ENCODE results near the gene SCIN. TPM values are rescaled to one million over a fixed set of nuclear protein-coding genes. Genes with fewer than 3 reads are reported as not detected.
"Not testable (repeated sequence)": the region's sequence is repeated elsewhere in the genome, so short reads cannot be mapped to it uniquely, and the experiment has no call there.

SCIN gene
- total and polyA plus RNA-seq, 7 donors: 0.08 to 0.17 (median 0.13) TPM; not detected in 3

- WGBS, 3 donors: 89 to 98% (median 97%) methylated on average over 1 of the region's 1 CpG
- Histone ChIP-seq H3K27ac (no peak overlapping the region), H3K27me3 (ENCODE audit: insufficient read depth in 3 of 3, low read length in 2 of 3) (no peaks in the 10 kb centered on the region), H3K4me1 (peaks cover 6% of the 10 kb centered on the region), H3K36me3 (ENCODE audit: insufficient read depth in 1 of 2, low read depth in 1 of 2) (no peaks in the 10 kb centered on the region), H3K9me3 (no peaks in the 10 kb centered on the region), H3K4me3 (peak overlapping the region; percentile 26)
- no peak for DNase-seq
- ATAC-seq: no peak
- intact Hi-C loops (cut with DNase I): no loop called here
- no peak for TF ChIP-seq CTCF (IDR thresholded peaks at IDR 0.05)
Observed at GRCh38 chr7:12690041-12690878, 119.7 kb downstream of the SCIN start.

- intact Hi-C loops (cut with DNase I); H3K27ac ChIP-seq; DNase-seq; H3K4me1 ChIP-seq; ATAC-seq; H3K36me3 ChIP-seq (ENCODE audit: insufficient read depth in 1 of 2, low read depth in 1 of 2); H3K4me3 ChIP-seq; H3K27me3 ChIP-seq (ENCODE audit: insufficient read depth in 3 of 3, low read length in 2 of 3); H3K9me3 ChIP-seq: not testable (repeated sequence)
- WGBS, 3 donors: 48 to 89% (median 72%) methylated on average over 3 of the region's 3 CpGs
Observed at GRCh38 chr7:12691388-12691787, 120.9 kb downstream of the SCIN start.

- no peak for DNase-seq
- Histone ChIP-seq H3K4me3 (no peak overlapping the region), H3K36me3 (ENCODE audit: insufficient read depth in 1 of 2, low read depth in 1 of 2) (no peaks in the 10 kb centered on the region), H3K9me3 (no peaks in the 10 kb centered on the region), H3K27me3 (ENCODE audit: insufficient read depth in 3 of 3, low read length in 2 of 3) (no peaks in the 10 kb centered on the region), H3K4me1 (peaks cover 6% of the 10 kb centered on the region), H3K27ac (no peak overlapping the region)
- ATAC-seq: no peak
- TF ChIP-seq CTCF (IDR thresholded peaks at IDR 0.05): no peak
- WGBS, 3 donors: 90 to 95% (median 90%) methylated on average over 1 of the region's 1 CpG
- intact Hi-C loops (cut with DNase I): no loop called here
Observed at GRCh38 chr7:12692035-12692434, 121.5 kb downstream of the SCIN start.

- intact Hi-C loops (cut with DNase I): no loop called here
- H3K27ac ChIP-seq: no peak overlapping the region
- H3K4me3 ChIP-seq: no peak overlapping the region
- WGBS, 3 donors: 54 to 79% (median 59%) methylated on average over 3 of the region's 3 CpGs
- TF ChIP-seq CTCF (IDR thresholded peaks at IDR 0.05): no peak
- ATAC-seq: no peak
- peaks cover 6% of the 10 kb centered on the region for H3K4me1 ChIP-seq
- no peaks in the 10 kb centered on the region for H3K27me3 ChIP-seq (ENCODE audit: insufficient read depth in 3 of 3, low read length in 2 of 3)
- no peak for DNase-seq
- H3K9me3 ChIP-seq: no peaks in the 10 kb centered on the region
- H3K36me3 ChIP-seq (ENCODE audit: insufficient read depth in 1 of 2, low read depth in 1 of 2): no peaks in the 10 kb centered on the region
Observed at GRCh38 chr7:12692479-12693259, 122.1 kb downstream of the SCIN start.

GRCh38 chr7:12694817-12695216 is 124.3 kb downstream of the SCIN start:
- ATAC-seq (no peak), DNase-seq (no peak)
- intact Hi-C loops (cut with DNase I): loop anchor here in 1 of 2 donors (1.0 kb wide), 1 partner anchor 78 kb away; no protein-coding TSS in a partner anchor
- 47 to 79% (median 77%) methylated on average over 1 of the region's 1 CpG for WGBS, 3 donors
- TF ChIP-seq CTCF (IDR thresholded peaks at IDR 0.05): no peak
- Histone ChIP-seq H3K36me3 (ENCODE audit: insufficient read depth in 1 of 2, low read depth in 1 of 2) (no peaks in the 10 kb centered on the region), H3K4me1 (no peaks in the 10 kb centered on the region), H3K4me3 (no peak overlapping the region), H3K27ac (no peak overlapping the region), H3K27me3 (ENCODE audit: insufficient read depth in 3 of 3, low read length in 2 of 3) (no peaks in the 10 kb centered on the region), H3K9me3 (no peaks in the 10 kb centered on the region)
